GM18868 (cell line): ENCODE measurements around the gene APOL1.
"Not testable (repeated sequence)": the region's sequence is repeated elsewhere in the genome, so short reads cannot be mapped to it uniquely, and the experiment has no call there.

Experiments
- ATAC-seq: cut with Tn5 transposase; IDR thresholded peaks from one replicate; pipeline ENCODE4 v1.9.1; 2021; ENCODE audit warnings: mild to moderate bottlenecking, moderate library complexity; ENCODE audit not compliant: unreplicated experiment

APOL1 gene

GRCh38 chr22:36244522-36245391 lies 8.2 kb upstream of the APOL1 start:
- no peak for ATAC-seq

GRCh38 chr22:36245805-36246356 lies 7.1 kb upstream of the APOL1 start:
- ATAC-seq = no peak

GRCh38 chr22:36246718-36247117 lies 6.2 kb upstream of the APOL1 start:
- no peak for ATAC-seq

GRCh38 chr22:36247955-36248354 lies 5.0 kb upstream of the APOL1 start:
- ATAC-seq = no peak

- ATAC-seq = no peak
Observed at GRCh38 chr22:36249160-36249559, 3.8 kb upstream of the APOL1 start.

GRCh38 chr22:36250292-36250960 lies 2.5 kb upstream of the APOL1 start:
- not testable (repeated sequence) for ATAC-seq

GRCh38 chr22:36251979-36252608 lies 839 bp upstream of the APOL1 start:
- ATAC-seq = not testable (repeated sequence)

GRCh38 chr22:36253523-36254490 lies 874 bp downstream of the APOL1 start:
- no peak for ATAC-seq

GRCh38 chr22:36255572-36255971 lies 2.6 kb downstream of the APOL1 start:
- ATAC-seq = not testable (repeated sequence)

GRCh38 chr22:36256478-36256877 lies 3.5 kb downstream of the APOL1 start:
- ATAC-seq = no peak

GRCh38 chr22:36257308-36257707 lies 4.4 kb downstream of the APOL1 start:
- ATAC-seq = no peak

GRCh38 chr22:36257948-36258670 lies 5.2 kb downstream of the APOL1 start:
- no peak for ATAC-seq

GRCh38 chr22:36258701-36259614 lies 6.0 kb downstream of the APOL1 start:
- no peak for ATAC-seq

- ATAC-seq = no peak
Observed at GRCh38 chr22:36259615-36260300, 6.8 kb downstream of the APOL1 start.

GRCh38 chr22:36261675-36262074 lies 8.7 kb downstream of the APOL1 start:
- ATAC-seq = not testable (repeated sequence)

GRCh38 chr22:36262307-36262706 lies 9.4 kb downstream of the APOL1 start:
- ATAC-seq = not testable (repeated sequence)

- ATAC-seq = not testable (repeated sequence)
Observed at GRCh38 chr22:36263216-36263673, 10.3 kb downstream of the APOL1 start.
